ENCODE results near the gene LEFTY1.

DNA sequence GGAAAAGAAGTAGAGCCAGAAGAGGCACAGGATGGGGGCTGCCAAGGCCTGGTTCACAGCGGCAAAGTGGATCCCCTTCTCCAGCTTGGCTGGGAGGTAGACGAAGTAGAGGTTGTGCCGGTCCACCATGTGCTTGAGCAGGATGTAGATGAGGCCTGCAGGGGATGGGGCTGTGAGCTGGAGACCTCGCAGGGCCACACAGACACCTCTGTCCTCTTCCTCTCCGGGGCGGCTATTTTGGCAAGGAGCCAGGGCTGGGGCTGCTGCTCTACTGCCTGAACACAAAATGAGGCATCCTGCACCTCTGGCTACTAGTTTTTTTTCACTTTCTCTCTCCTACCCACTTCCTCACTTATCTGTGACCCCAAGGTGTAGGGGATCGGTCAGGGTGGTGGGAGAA, 39.0 kb downstream of the LEFTY1 start:
- TF ChIP-seq, protein P1, sequence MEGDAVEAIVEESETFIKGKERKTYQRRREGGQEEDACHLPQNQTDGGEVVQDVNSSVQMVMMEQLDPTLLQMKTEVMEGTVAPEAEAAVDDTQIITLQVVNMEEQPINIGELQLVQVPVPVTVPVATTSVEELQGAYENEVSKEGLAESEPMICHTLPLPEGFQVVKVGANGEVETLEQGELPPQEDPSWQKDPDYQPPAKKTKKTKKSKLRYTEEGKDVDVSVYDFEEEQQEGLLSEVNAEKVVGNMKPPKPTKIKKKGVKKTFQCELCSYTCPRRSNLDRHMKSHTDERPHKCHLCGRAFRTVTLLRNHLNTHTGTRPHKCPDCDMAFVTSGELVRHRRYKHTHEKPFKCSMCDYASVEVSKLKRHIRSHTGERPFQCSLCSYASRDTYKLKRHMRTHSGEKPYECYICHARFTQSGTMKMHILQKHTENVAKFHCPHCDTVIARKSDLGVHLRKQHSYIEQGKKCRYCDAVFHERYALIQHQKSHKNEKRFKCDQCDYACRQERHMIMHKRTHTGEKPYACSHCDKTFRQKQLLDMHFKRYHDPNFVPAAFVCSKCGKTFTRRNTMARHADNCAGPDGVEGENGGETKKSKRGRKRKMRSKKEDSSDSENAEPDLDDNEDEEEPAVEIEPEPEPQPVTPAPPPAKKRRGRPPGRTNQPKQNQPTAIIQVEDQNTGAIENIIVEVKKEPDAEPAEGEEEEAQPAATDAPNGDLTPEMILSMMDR (IDR thresholded peaks at IDR 0.05; ENCODE audit: low read depth, low read length, missing input control): no peak
- no peak for TF ChIP-seq YY1 (IDR thresholded peaks at IDR 0.05)
